ENCODE measurements around the gene SLC52A1. TPM values are rescaled to one million over a fixed set of nuclear protein-coding genes. Genes with fewer than 3 reads are reported as not detected.
A peak's percentile ranks its signal among the peaks of the same experiment; 100 is the strongest.

SLC52A1 gene
- total RNA-seq, 1 donor from 2014 or later, result 0.20 TPM

DNA sequence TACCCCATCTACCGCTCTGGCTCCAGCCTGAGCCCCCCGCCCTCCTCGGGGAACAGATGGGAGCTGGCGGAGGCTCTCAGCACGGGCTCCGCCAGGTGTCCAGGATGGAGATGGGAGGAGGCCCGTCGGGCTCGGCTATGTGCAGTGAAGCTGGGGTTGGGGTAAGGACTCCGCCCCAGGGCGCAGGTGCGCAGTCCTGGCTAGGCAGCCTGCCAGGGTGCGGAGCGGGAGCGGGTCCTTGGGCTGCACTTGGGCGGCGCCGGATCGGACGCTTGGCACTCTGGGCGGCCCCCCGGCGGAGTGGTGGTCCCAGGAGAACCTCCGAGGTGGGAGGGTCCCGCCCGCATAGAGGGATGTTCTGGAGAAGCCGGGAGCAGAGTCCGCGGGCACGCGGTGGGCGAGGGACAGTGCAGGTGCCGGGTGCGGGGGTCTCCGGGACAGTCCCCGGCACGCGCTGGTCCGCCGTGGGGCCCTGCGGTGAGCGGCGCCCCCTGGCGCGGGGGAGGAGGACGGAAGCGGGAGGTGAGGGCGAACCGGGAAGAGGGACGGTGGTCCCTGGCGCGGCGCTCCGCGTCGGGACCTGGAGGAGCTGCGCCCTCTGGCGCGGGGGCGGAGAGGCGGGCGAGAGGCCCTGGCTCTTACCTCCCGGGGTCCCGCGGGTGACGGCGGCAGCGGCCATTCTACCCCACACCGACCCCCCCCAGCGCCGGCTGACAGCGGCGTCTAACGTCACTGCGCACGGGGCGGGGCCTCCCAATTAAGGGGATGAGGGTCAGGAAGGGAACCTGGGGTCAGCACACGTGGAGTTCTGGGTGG, 48.1 kb downstream of the SLC52A1 start, which contains the start of gene CAMTA2:
TSS of gene CAMTA2 (minus strand) at position 725 of the 816 bp plus-strand sequence. CDS start 1,453 bp downstream, outside the sequence.
- peak within 1 kb of the TSS; percentile 81 for H3K4me3 Mint-ChIP-seq
- peaks cover 4% of the 10 kb centered on the region for H3K36me3 Mint-ChIP-seq
- TF ChIP-seq CTCF (IDR thresholded peaks at IDR 0.05; ENCODE audit: unreplicated experiment), result peak; percentile 69
- peaks cover 27% of the 10 kb centered on the region for H3K4me1 Mint-ChIP-seq
- peak within 1 kb of the TSS; percentile 89 for H3K27ac Mint-ChIP-seq
- peak; percentile 57 to 76 for DNase-seq (ENCODE audit: low spot score in 2 of 2, unreplicated experiment in 2 of 2)
- no peaks in the 10 kb centered on the region for H3K27me3 Mint-ChIP-seq (ENCODE audit: low read depth)
- H3K9me3 Mint-ChIP-seq, result no peaks in the 10 kb centered on the region

DNA sequence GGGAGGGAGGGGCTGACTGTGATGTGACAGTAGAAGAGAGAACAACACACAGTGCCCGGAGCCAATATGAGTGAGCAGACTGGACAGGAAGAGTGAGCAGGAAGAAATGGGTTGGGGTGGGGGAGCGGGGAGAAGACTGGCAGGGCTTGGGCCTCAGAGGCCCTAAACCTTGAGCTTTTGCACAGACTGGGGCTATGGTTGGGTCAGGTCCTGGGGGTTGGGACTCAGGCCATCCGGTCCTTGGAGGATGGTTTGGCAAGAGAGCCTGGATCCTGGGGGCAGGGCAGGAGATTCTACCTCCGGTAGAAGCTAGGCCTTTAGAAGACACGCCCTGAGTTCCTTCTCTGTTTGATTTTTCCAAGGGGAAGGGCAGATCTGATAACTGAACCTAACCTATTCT, 48.8 kb downstream of the SLC52A1 start:
- Mint-ChIP-seq H3K27ac (peak overlapping the region; percentile 66), H3K9me3 (no peaks in the 10 kb centered on the region), H3K27me3 (ENCODE audit: low read depth) (no peaks in the 10 kb centered on the region), H3K4me3 (peak overlapping the region; percentile 81), H3K36me3 (peaks cover 4% of the 10 kb centered on the region), H3K4me1 (peaks cover 27% of the 10 kb centered on the region)
- no peak for DNase-seq (ENCODE audit: low spot score in 2 of 2, unreplicated experiment in 2 of 2)
- TF ChIP-seq CTCF (IDR thresholded peaks at IDR 0.05; ENCODE audit: unreplicated experiment), result no peak

Other genes with a start within 250 kb of the SLC52A1 start
- 2.3 to 2.6 TPM (median 2.5 TPM) in 3 replicates for gene VMO1, start 249.1 kb downstream of the SLC52A1 start, total RNA-seq
- gene GLTPD2, start 246.5 kb downstream of the SLC52A1 start, total RNA-seq, result 0.22 TPM in 1 of 3 replicates, not detected in the others
- 98.2 to 102 TPM (median 102 TPM) in 3 replicates for gene PSMB6, start 239.3 kb downstream of the SLC52A1 start, total RNA-seq
- gene PLD2, start 228.3 kb downstream of the SLC52A1 start, total RNA-seq, result 77.3 to 83.6 TPM (median 82.5 TPM) in 3 replicates
- 113 to 117 TPM (median 114 TPM) in 3 replicates for gene MINK1, start 202.1 kb downstream of the SLC52A1 start, total RNA-seq
- 8.6 to 9.3 TPM (median 9.2 TPM) in 3 replicates for gene C17orf107, start 135.9 kb downstream of the SLC52A1 start, total RNA-seq
- gene CHRNE, start 132.3 kb downstream of the SLC52A1 start, total RNA-seq, result 1.5 to 1.9 TPM (median 1.7 TPM) in 3 replicates
- not detected in 3 replicates for gene GP1BA, start 103.1 kb downstream of the SLC52A1 start, total RNA-seq
- gene SLC25A11, start 95.4 kb downstream of the SLC52A1 start, total RNA-seq, result 52.5 to 54.2 TPM (median 53.9 TPM) in 3 replicates
- gene RNF167, start 95.2 kb downstream of the SLC52A1 start, total RNA-seq, result 72.3 to 74.6 TPM (median 73.1 TPM) in 3 replicates
- 357 to 377 TPM (median 370 TPM) in 3 replicates for gene PFN1, start 86.9 kb downstream of the SLC52A1 start, total RNA-seq
- 21.2 to 25.3 TPM (median 22.4 TPM) in 3 replicates for gene ENO3, start 84.3 kb downstream of the SLC52A1 start, total RNA-seq
- gene SPAG7, start 67.6 kb downstream of the SLC52A1 start, total RNA-seq, result 72.8 to 86.9 TPM (median 72.9 TPM) in 3 replicates
- 27.0 to 31.6 TPM (median 31.2 TPM) in 3 replicates for gene CAMTA2, start 47.8 kb downstream of the SLC52A1 start, total RNA-seq
- gene INCA1, start 37.9 kb downstream of the SLC52A1 start, total RNA-seq, result 1.7 to 3.1 TPM (median 2.7 TPM) in 3 replicates
- gene KIF1C, start 37.5 kb downstream of the SLC52A1 start, total RNA-seq, result 78.5 to 82.9 TPM (median 81.7 TPM) in 3 replicates
- gene ZFP3, start 43.0 kb upstream of the SLC52A1 start, total RNA-seq, result 0.96 to 1.0 TPM (median 1.00 TPM) in 3 replicates
- 27.1 to 29.9 TPM (median 27.2 TPM) in 3 replicates for gene ZNF232, start 76.5 kb upstream of the SLC52A1 start, total RNA-seq
- 0.38 to 0.54 TPM (median 0.42 TPM) in 3 replicates for gene USP6, start 80.6 kb upstream of the SLC52A1 start, total RNA-seq
- gene ZNF594, start 156.4 kb upstream of the SLC52A1 start, total RNA-seq, result 18.3 to 21.0 TPM (median 18.9 TPM) in 3 replicates
- not detected in 3 replicates for gene SCIMP, start 199.4 kb upstream of the SLC52A1 start, total RNA-seq
- 46.1 to 50.9 TPM (median 46.6 TPM) in 3 replicates for gene RABEP1, start 246.9 kb upstream of the SLC52A1 start, total RNA-seq